Measurements from ENCODE around the gene PIMREG.
"Not testable (repeated sequence)": the region's sequence is repeated elsewhere in the genome, so short reads cannot be mapped to it uniquely, and the experiment has no call there.

Gene PIMREG

DNA sequence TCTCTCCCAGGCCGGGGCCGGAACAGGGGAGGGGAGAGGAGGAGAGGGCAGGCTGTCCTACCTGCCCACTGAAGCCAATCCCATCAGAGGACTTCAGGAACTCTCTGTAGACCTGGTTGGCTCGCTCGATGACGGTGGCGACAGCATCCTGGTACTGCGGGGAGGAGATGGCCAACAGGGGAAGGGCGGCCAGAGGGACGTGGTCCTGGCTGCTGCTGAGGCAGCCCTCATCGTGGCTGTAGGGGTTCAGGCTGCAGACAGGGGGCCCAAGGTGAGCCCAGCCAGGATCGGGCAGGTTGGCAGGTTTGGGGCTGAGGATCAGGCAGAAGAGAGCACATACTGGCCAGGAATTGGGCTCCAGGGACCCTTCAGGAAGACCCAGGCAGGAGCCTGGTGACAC is 34.2 kb downstream of the PIMREG start:
- DNase-seq (ENCODE audit: low read depth in 2 of 2) = no peak

DNA sequence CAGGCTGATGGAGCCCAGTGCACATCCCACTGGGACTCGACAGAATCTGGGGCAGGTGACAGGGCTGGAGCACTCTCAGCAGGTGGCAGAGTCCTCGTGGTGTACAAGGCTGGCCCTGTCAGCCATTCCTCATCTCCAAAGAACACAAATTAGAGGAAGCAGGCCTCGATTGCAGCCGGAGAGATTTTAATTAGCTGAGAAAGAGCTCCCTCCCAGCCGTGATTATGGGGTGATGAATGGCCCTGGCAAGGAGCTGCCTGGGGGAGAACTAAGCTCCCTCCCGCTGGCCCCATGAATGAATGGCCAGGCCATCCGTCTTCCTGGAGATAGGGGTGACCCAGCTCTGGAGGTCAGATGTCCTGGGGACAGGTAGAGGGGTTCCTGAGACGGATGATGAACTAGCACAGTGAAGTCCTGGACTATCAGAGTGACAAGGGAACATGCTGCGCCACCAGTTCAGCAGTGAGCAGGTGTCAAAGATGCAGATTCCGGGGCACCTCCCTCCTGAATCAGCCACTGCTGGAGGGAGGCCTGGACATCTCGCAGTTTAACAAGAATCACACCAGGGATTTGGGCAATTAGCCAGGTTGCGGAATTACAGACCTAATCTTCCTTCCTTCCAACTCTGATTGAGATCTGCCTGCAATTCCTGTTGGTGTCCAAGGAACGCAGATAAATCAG is 35.5 kb downstream of the PIMREG start:
- DNase-seq (ENCODE audit: low read depth in 2 of 2) = no peak

DNA sequence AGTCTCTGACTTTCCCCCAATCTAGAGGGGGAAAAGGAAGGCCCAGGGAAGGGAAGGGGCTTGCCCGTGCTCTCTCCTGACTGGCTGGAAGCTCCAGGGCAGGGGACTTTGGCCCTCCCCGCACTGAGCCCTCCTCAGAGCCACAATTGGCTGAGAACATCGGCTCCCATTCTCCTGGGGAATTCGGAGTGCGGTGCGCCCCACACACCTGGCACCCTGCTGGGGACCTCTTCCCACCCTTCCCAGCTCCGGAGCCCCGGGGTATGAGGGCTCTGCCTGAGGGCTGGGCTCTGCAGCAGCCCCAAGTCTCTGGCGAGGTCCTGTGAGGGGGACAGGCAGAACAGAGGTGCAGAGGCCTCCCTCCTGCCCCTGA is 36.0 kb downstream of the PIMREG start:
- DNase-seq (ENCODE audit: low read depth in 2 of 2) = no peak

DNA sequence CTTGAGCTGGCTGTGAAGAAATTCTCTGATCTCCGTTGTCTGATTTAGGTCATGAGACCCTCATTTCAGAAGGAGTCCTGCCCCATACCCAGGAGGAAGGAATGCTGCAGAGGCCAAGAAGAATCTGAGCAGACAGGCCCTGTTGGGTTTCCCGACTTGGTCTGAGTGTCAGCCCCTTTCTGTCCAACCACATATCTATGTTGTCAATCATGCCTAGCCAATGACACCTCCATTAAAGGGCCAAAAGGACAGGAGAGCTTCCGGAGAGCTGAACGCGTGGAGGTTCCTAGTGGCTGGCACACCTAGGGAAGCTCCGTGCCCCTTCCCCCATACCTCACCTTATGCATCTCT is 37.8 kb downstream of the PIMREG start:
- DNase-seq (ENCODE audit: low read depth in 2 of 2) = no peak

DNA sequence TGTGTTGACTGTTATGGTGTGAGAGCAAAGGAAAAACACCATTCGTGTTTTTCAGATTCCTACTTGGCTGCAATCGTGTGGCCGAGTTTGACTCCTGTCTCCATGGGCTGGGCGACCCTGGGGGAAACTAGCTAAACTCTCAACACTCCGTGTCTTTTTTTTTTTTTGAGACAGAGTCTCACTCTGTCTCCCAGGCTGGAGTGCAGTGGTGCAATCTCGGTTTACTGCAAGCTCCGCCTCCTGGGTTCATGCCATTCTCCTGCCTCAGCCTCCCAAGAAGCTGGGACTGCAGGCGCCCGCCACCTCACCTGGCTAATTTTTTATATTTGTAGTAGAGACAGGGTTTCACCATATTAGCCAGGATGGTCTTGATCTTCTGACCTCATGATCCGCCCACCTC is 38.5 kb downstream of the PIMREG start:
- DNase-seq (ENCODE audit: low read depth in 2 of 2) = not testable (repeated sequence)

DNA sequence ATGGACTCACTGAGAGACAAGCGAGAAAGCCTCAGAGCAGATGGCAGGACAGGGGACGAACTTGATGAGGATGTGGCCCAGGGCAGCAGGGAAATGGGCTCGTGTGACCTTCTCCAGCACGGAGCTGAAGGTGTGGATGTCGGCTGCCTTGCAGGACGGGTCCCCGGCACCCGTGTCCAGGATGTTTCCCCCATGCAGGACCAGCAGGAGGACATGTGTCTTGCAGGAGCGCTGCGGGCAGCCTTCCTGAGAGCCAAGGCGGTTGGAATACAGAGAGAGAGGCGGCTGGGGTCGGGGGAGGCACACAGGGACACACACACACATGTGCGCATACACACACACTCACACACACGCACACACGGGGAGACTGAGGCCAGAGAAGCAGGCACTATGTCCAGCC is 39.3 kb downstream of the PIMREG start:
- no peak for DNase-seq (ENCODE audit: low read depth in 2 of 2)

DNA sequence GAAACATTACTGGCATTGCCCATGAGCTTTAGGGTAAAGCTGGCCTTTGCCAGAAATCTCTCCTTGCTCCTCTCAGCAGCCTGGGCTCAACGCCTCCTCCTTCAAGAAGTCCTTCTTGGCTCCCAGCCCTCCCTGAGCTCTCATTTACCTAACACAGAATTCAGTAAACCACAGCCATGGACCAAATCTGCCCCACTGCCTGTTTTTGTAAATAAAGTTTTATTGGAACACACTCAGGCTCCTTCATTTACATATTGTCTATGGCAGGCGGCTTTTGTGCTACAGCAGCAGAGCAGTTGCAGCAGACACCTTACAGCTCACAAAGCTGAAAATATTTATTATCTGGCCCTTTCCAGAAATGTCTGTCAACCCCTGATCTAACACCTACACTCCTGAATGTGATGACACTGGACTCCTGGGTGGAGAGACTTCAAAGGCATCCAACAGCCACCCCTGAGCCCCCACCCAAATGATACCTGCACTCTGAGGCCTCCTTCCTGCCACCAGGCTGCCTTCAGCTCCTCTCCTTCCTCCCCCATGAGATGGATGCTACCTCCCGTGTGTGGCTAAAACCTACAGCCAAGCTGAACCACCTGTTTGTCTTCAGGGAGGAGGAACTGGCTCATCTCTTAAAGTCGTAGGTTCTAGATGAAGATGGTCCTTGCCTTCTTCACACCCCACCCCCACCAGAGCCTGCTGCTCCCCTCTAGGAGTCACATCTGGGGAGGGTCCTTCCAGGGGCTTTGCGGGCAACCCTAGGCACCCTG is 41.6 kb downstream of the PIMREG start:
- no peak for DNase-seq (ENCODE audit: low read depth in 2 of 2)

DNA sequence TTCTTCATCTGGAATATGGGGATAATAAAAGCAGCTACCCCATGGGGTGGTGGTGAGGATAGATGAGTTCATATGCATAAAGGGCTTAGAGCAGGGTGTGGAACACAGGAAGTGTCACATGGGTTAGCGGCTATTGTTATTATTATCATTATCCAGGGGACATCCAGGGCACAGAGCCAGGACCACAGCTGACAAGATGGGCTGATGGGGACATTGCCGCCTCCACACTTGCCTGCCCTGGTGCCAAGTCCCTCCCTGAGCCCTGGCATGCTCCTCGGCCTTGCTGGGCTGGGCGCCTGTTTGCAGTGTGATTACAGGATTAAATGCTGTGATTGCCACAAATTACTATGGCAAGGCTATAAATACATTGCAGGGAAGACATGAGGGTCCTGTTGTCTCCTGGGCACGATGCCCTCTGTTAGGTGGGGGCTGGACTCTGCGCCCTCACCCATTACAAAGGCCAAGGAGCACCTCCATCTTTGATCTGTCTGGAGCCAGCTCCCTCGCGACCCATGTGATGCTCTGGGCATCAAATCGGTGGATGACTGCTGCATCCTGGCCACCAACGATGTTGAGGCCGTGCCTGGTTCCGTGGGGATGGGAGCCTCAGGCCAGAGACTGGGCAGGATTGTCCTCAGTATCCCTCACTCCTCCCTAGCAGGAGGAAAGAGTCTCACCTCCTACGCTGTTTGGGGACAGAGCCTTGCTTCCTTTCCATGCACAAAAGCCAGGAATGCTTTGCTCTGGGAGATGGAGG is 43.2 kb downstream of the PIMREG start:
- no peak for DNase-seq (ENCODE audit: low read depth in 2 of 2)

DNA sequence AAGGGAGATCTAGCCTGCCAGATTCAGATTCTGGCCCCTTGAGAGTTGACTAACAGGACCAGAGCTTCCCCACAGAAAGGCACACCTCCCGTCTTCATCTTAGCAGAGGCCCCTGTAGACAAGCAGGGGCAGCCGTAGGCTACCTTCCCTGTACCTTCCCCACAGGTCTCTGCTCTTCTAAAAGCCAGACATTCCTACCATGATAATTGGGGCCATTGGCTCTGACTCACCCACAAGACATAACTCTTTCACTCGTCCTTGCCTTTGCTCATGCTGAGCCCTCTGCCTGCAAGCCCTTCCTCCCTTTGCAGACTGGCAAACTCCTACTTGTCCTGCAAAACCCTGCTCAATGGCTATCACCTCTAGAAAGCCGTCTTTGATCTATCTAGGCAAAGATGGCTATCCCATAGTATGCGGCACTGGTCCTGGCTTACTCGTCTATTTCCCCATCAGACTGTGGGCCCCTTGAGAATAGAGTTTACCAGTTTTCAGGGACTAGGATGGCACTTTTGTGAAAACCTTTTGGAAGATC is 43.8 kb downstream of the PIMREG start:
- DNase-seq (ENCODE audit: low read depth in 2 of 2) = no peak

DNA sequence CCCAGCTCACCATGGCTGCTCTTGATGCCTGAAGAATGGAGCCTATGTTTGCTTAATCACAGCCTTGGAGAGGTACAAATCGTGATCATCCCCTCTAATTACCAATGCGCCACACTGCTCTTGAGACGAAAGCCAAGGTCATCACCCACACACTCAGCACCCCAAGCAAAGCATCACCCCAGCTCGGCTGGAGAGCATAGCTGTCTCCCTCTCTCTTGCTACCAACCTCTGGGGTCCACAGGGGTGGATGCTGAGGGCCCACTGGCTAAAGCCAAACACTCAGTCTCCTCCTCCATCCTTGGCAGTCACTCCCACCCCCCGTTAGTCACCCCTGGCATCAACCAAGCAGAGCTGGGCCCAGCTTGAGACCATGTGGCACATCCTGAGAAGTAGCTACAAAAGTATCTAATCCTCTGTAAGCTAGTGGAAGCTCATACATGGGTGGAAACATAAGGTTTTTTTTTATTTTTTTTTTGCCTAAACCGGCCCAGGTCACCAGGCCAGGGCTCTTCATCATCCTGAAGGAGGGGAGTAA is 44.8 kb downstream of the PIMREG start:
- DNase-seq (ENCODE audit: low read depth in 2 of 2) = no peak

DNA sequence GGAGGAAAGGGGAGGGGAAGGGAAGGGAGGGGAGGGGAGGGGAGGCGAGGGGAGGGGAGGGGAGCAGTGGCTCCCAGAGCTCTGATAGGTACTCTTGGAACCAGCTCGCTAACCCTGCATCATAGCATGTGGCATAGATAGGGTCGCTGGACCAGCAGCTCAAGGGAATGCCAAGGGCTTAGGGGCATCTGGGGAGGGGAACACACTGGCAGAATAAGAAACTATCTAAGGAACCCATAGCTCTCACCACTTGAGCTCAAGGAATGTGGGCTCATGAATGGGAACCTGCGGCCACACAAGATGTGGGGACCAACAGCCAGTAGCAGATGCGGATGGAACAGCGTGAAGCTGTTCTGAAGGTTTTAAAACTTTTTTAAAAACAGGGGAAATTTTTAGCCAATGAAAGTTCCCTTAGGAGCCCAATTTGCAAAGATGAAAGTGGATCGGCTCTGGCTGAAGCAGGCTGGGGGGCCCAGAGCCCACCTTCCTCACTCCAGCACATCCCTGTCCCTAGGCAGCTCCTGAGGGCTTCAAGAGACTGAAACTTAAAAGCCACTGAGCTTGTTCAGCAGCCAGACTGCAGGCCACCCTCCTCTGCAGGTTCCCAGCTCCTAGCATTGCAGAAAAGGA is 46.9 kb downstream of the PIMREG start:
- no peak for DNase-seq (ENCODE audit: low read depth in 2 of 2)

DNA sequence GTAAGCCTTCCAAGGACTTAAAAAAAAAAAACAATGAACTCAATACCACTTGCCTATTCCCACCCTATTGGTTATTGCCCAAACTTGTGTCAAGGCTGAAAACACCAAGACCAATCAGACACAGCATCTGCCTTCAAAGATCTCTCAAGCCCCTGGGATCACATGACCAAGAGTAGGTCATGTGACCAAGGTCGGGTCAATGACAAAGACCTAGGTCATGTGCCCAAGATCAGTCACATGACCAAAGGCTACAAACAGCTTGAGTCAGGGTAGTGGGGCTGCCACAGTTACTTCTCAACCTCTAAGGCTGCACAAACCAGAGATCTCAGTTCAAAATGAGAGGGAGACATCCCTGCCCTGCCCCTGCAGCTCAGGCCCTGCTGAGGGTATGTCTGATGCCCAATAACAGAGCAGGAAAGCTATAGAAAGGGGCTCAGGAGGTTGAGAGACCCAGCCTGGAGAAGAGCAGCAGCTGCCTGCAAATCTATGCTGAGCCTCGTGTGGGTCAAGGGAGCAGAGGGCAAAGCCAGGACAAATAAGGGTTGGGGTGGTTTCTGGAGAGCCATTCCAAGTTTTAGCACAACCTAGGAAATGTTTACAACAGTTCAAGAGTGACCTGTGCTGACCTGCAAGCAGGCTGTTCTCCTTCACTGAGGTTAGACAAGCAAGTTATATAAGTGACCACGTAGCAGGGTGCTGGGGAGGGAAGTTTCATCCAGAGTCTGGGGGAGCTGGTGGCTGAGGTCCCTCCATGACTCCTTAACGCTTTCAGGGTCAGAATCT is 48.8 kb downstream of the PIMREG start:
- DNase-seq (ENCODE audit: low read depth in 2 of 2) = no peak

DNA sequence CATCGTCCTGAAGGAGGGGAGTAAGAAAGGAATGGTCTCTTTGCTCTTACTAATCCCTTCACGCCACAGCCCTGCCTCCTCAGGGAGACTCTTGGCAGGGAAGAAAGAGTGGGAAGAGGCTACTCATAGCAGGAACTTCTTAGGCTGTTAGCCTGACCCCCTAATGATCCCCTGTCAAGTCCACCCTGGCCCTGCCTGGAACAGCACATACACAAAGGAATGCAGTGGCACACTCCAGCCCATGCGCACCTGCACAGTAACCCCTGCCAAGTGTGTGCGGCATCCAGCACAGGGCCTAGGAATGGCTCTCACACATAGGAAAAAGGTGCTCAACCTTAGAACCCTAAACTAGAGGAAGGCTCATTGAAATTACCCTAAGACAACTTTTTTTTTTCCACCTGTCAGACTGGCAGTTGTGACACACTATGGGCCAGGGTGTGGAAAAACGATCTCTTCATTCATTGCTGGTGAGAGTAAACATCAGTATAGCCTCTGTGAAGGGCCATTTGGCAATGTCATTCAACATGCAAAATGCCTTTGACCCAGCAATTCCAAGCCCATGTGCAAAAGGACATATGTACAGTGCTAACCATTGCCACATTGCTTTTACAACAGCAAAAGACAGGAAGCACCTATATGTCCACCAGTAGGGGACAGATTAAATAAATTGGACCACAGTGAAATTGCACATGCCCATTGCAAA is 50.1 kb downstream of the PIMREG start:
- no peak for DNase-seq (ENCODE audit: low read depth in 2 of 2)

DNA sequence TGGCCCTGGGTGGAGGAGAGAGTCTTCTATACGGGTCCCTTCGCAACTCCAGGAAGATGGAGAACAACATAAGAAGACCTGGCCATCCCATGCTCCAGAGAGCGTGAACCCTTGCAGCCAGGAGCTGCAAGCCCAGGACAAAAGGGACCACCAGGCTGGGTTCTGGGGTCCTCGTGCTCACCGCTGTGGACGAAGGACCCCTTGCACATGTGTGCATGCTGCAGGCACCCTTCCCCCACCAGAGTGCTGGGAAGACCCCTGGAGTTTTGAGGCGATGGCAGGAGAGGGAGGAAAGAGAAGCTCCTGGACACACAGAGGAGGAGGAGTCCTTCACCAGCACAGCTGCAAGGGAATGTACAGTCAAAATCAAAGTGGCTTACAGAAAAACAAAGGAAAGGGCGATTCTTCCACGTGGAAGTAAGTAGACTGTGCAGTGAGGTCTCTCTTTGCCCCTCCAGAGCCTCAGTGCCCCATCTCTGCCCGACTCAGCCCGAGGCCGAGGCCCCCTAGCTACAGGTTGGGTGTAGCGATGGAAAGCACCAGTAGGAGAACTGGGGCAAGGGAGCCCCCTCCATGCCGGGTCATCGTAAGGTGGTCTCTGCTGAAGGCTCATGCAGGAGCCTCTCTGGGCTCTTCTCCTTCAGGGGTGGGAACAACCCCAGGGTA is 51.3 kb downstream of the PIMREG start:
- no peak for DNase-seq (ENCODE audit: low read depth in 2 of 2)

DNA sequence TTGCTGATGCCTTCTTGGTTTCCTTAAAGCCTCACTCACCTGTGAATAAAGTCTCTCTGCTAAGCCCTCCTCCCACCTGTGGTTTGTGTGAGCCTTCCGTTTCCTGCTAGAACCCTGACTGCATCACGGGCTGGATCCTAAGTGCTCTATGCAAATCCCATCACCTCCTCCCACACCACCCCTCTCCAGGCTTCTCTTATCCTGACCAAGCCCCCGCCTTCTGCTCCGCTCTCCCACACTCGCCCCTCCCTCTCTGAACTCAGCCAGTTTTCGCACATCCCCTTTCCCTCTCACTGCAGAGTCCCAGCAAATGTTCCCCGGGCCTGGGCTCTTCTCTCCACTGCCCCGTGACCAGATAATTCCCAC is 51.8 kb downstream of the PIMREG start:
- peak in 1 of 2 experiments; percentile 10 for DNase-seq (ENCODE audit: low read depth in 2 of 2)

DNA sequence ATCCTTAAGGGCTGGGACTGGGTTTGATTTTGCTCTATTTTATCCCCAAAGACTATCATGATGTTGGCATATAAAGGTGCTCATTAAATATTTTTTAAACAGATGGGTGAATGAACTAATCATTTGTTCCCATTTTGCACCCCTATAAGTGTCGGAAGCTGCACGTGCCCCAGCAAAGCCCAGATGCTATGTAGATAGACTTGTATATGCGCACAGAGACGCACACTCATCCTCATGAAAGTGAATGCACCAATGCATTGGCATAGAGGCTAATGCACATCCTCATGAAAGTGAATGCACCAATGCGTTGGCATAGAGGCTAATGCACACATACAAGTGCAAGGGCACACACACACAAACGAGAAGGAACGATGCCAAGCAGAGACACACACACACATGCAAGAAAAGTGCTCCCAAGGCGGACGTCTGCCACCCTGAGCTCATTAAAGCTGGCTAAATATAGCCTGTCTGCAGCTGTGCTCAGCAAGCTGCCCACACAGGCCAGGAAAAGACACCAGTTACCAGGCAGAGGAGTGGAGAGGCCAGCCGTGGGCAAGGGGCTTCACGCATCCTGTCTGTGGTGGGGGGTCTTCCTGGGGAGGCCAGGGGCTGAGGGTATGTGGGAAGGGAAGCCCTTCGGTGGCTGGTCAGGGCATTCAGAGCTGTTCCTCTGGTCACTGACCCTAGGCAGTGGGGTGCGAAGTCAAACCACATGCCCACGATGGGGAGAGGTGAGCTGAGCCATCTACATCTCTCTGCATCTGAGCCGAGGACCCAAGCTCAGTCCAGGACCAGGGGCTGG is 52.6 kb downstream of the PIMREG start:
- no peak for DNase-seq (ENCODE audit: low read depth in 2 of 2)

DNA sequence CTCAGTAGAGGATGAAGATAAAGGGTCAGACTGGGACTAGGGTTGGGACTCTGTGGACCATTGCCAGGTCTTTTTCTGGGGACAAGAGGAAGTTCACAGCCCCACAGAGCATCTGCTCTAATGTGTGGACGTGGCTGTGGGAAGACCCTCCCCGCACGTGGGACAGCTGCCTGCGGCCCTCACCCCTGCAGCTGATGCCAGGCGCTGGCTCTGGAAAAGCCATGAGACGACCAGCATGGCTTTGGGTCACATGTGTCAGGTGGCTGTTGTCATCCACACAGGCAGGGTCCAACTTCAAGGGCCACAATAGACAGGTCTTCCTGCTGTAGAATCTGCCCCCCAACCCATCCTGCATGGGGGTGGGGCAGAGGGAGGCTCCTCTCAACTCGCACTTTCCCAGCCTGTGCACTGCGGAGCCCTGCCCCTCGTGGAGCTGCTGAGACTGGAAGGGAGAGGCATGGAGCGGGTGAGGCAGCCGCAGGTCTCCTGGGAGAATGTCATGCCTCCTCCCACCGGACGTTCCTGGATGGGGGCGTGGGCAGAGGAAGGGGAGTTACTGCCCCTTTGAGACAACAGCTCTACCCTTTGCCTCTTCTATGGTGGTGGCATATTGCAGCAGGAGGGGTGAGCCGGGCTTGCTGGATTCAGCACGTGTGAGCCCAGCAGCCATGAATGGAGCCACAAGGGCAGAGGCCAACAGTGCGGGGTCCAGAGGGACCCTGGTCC is 53.4 kb downstream of the PIMREG start:
- no peak for DNase-seq (ENCODE audit: low read depth in 2 of 2)

DNA sequence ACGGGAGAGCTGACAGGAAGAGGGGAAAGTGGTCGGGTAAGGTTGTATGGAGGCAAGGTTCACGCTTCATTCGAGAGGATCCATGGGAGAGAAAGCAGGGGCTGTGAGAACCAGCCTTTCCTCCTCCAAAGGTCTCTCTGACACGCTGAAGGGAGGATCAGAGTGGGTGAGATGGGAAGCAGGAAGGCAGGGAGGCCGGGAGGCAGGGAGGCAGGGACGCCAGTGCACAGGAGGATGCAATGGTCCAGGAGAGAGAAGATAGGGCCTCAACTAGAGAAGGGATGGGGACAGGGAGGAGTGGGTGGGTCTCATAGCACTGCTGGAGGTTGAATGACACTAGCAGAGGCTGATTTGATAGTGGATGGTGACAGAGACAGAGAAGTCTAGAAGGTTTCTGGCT is 54.1 kb downstream of the PIMREG start:
- DNase-seq (ENCODE audit: low read depth in 2 of 2) = no peak
